ENCODE measurements around the gene BBS1.
A peak's percentile ranks its signal among the peaks of the same experiment; 100 is the strongest.
"Not testable (repeated sequence)": the region's sequence is repeated elsewhere in the genome, so short reads cannot be mapped to it uniquely, and the experiment has no call there.

Gene BBS1

DNA sequence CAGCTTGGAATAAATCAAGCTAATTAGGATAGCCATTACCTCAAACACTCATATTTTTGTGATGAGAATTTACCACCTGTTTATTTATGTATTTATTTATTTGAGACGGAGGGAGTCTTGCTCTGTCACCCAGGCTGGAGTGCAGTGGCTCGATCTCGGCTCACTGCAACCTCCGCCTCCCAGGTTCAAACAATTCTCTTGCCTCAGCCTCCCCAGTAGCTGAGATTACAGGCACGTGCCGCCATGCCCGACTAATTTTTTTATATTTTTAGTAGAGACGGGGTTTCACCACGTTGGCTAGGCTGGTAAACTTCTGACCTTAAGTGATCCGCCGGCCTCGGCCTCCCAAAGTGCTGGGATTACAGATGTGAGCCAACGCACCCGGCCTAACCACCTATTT, 34.5 kb downstream of the BBS1 start:
- CTCF ChIA-PET: interaction anchor here (1.0 to 1.8 kb wide), 6 partner anchors 15 to 281 kb away, joined by 3 to 5 read pairs (median 4); partner anchors contain the start of genes CCDC87, CCS and RBM4
- Histone ChIP-seq H3K27ac (ENCODE audit: insufficient read depth in 1 of 2, low read depth in 1 of 2, low read length in 2 of 2, poor library complexity in 1 of 2, severe bottlenecking in 2 of 2) (peak overlapping the region in 1 of 2 experiments; percentile 88), H3K36me3 (ENCODE audit: control insufficient read depth in 4 of 4, insufficient read depth in 4 of 4, low read length in 3 of 4) (peaks cover 2 to 25% (median 17%) of the 10 kb centered on the region in 4 experiments), H3K4me1 (ENCODE audit: control extremely low read depth in 1 of 4, control insufficient read depth in 4 of 4, insufficient read depth in 4 of 4, low read length in 3 of 4) (peaks cover 13 to 40% (median 31%) of the 10 kb centered on the region in 4 experiments), H3K4me3 (ENCODE audit: control insufficient read depth in 1 of 7, extremely low read depth in 1 of 7, insufficient read depth in 4 of 7, low read depth in 2 of 7, low read length in 6 of 7) (peak overlapping the region in 6 of 7 experiments; percentile 65 to 92 (median 79))
- DNase-seq; H3K27me3 ChIP-seq (replicated peaks in 2 of 5; ENCODE audit: control insufficient read depth in 4 of 5, insufficient read depth in 5 of 5, low read length in 4 of 5); H3K9me3 ChIP-seq (ENCODE audit: control extremely low read depth in 1 of 5, control insufficient read depth in 4 of 5, insufficient read depth in 2 of 5, low read depth in 1 of 5, low read length in 4 of 5): not testable (repeated sequence)
- POLR2A ChIA-PET: interaction anchor here (1.3 to 1.9 kb wide), 2 partner anchors 94 to 133 kb away, joined by 7 to 11 read pairs; partner anchors contain the start of genes RBM4 and RBM4B
- WGBS (ENCODE audit: insufficient coverage): 80% methylated on average over 14 of the region's 14 CpGs

DNA sequence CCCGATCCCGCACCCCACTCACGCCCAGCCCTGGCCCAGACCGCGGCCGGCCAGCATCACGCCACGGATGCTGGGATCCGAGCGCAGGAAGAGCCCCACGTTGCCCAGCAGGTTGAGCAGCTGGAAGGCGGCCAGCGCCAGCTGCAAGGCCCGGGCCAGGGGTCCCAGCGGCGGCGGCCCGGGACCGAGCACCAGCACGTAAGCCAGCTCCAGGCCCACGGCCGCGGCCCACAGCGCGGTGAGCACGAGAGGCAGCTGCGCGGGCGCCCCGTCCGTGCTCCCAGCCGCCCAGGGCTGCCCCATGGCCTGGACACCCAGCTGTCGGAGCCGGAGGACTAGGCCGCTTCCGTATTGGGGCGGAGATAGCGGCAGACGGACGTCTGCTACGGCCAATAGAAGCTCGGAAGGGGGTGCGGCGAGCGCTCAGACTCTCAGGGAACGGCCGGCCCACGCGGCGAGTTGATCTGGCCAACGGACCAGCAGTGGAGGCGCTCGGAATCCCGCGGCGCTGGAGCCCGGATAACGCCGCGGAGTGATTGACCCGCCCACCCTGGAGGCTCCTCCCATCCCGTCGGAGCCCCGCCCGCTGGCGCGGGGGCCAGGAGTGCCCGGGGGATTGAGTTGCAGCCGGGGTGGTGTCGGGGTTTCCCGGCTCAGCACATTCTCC, 35.4 kb downstream of the BBS1 start, which contains the start of gene ZDHHC24:
TSS of gene ZDHHC24 (minus strand) at position 348 of the 667 bp plus-strand sequence. CDS start at position 303, 45 bp downstream.
- peak; percentile 91 to 95 (median 95) for DNase-seq
- Histone ChIP-seq H3K27ac (ENCODE audit: insufficient read depth in 1 of 2, low read depth in 1 of 2, low read length in 2 of 2, poor library complexity in 1 of 2, severe bottlenecking in 2 of 2) (peak within 1 kb of the TSS; percentile 54 to 88), H3K4me1 (ENCODE audit: control extremely low read depth in 1 of 4, control insufficient read depth in 4 of 4, insufficient read depth in 4 of 4, low read length in 3 of 4) (peaks cover 13 to 40% (median 31%) of the 10 kb centered on the region in 4 experiments), H3K4me3 (ENCODE audit: control insufficient read depth in 1 of 7, extremely low read depth in 1 of 7, insufficient read depth in 4 of 7, low read depth in 2 of 7, low read length in 6 of 7) (peak within 1 kb of the TSS; percentile 51 to 92 (median 78)), H3K36me3 (ENCODE audit: control insufficient read depth in 4 of 4, insufficient read depth in 4 of 4, low read length in 3 of 4) (peaks cover under 1 to 21% (median 17%) of the 10 kb centered on the region in 4 experiments), H3K27me3 (replicated peaks in 2 of 5; ENCODE audit: control insufficient read depth in 4 of 5, insufficient read depth in 5 of 5, low read length in 4 of 5) (peaks cover 0 to 9% (median 0%) of the 10 kb centered on the region in 5 experiments), H3K9me3 (ENCODE audit: control extremely low read depth in 1 of 5, control insufficient read depth in 4 of 5, insufficient read depth in 2 of 5, low read depth in 1 of 5, low read length in 4 of 5) (no peaks in the 10 kb centered on the region)
- CTCF ChIA-PET: interaction anchor here (0.6 to 2.0 kb wide), 12 partner anchors 10 to 280 kb away, joined by 3 to 5 read pairs (median 4); partner anchors contain the start of genes CCDC87, CCS, CTSF and RBM4
- POLR2A ChIA-PET: interaction anchor here (1.0 to 1.9 kb wide), 5 partner anchors 66 to 132 kb away, joined by 3 to 11 read pairs (median 3); partner anchors contain the start of genes DPP3, RBM4 and RBM4B
- 0% methylated on average over 68 of the region's 71 CpGs for WGBS (ENCODE audit: insufficient coverage)

GRCh38 chr11:66546368-66546965, 36.0 kb downstream of the BBS1 start, which contains the start of gene ACTN3:
ACTN3 (plus strand) TSS chr11:66546903; CDS start chr11:66546938, 35 bp downstream.
- H3K27ac ChIP-seq (ENCODE audit: insufficient read depth in 1 of 2, low read depth in 1 of 2, low read length in 2 of 2, poor library complexity in 1 of 2, severe bottlenecking in 2 of 2): peak within 1 kb of the TSS; percentile 54 to 88
- POLR2A ChIA-PET: interaction anchor here (1.0 to 1.9 kb wide), 5 partner anchors 66 to 132 kb away, joined by 3 to 11 read pairs (median 3); partner anchors contain the start of genes DPP3, RBM4 and RBM4B
- H3K4me1 ChIP-seq (ENCODE audit: control extremely low read depth in 1 of 4, control insufficient read depth in 4 of 4, insufficient read depth in 4 of 4, low read length in 3 of 4): peaks cover 13 to 40% (median 31%) of the 10 kb centered on the region in 4 experiments
- H3K36me3 ChIP-seq (ENCODE audit: control insufficient read depth in 4 of 4, insufficient read depth in 4 of 4, low read length in 3 of 4): peaks cover 0 to 17% (median 15%) of the 10 kb centered on the region in 4 experiments
- whole genome bisulfite sequencing (ENCODE audit: insufficient coverage): 7% methylated on average over 21 of the region's 37 CpGs
- H3K9me3 ChIP-seq (ENCODE audit: control extremely low read depth in 1 of 5, control insufficient read depth in 4 of 5, insufficient read depth in 2 of 5, low read depth in 1 of 5, low read length in 4 of 5): no peaks in the 10 kb centered on the region
- peak within 1 kb of the TSS; percentile 51 to 92 (median 78) for H3K4me3 ChIP-seq (ENCODE audit: control insufficient read depth in 1 of 7, extremely low read depth in 1 of 7, insufficient read depth in 4 of 7, low read depth in 2 of 7, low read length in 6 of 7)
- H3K27me3 ChIP-seq (replicated peaks in 2 of 5; ENCODE audit: control insufficient read depth in 4 of 5, insufficient read depth in 5 of 5, low read length in 4 of 5): peaks cover 0 to 9% (median 0%) of the 10 kb centered on the region in 5 experiments
- no peak for DNase-seq
- CTCF ChIA-PET: interaction anchor here (0.9 to 2.0 kb wide), 7 partner anchors 9 to 166 kb away, joined by 3 to 5 read pairs (median 4); partner anchors contain the start of genes CCDC87, CCS and CTSF

DNA sequence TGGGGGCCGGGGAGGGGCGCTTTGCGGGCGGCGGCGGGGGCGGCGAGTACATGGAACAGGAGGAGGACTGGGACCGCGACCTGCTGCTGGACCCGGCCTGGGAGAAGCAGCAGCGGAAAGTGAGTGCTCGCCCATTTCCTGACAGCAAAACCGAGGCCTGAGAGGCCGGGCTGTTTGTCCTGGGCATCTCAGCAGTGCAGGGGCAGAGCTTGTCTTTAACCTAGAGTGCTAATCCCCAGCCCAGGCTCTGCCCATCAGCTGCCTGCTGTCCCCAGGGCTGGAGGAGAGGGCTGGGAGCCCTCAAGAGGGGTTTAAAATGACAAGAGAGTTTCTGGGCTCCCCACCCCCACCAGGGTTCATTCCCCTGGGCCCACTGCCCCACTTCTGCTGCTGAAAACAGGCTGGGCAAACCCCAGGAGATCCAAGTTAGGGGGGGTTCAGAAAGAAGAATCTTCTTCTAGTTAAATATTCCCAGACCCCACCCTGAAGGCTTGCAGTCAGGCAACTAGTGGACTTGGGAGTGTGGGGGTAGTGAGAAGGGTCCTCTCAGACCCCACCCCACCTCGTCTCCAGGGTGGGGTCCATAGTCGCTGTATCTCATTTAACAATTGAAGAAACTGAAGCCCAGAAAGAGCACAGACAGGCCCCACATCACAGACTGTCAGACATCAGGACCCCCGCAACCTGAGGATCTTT, 36.7 kb downstream of the BBS1 start:
- H3K9me3 ChIP-seq (ENCODE audit: control extremely low read depth in 1 of 5, control insufficient read depth in 4 of 5, insufficient read depth in 2 of 5, low read depth in 1 of 5, low read length in 4 of 5): no peaks in the 10 kb centered on the region
- ChIA-PET POLR2A (interaction anchor here (1.5 kb wide), 1 partner anchor 70 kb away, joined by 3 read pairs; no protein-coding TSS in a partner anchor), CTCF (interaction anchor here (0.7 to 2.0 kb wide), 2 partner anchors 22 to 90 kb away, joined by 3 to 5 read pairs; partner anchors contain the start of gene CTSF)
- peaks cover 0 to 11% (median 9%) of the 10 kb centered on the region in 4 experiments for H3K36me3 ChIP-seq (ENCODE audit: control insufficient read depth in 4 of 4, insufficient read depth in 4 of 4, low read length in 3 of 4)
- H3K27me3 ChIP-seq (replicated peaks in 2 of 5; ENCODE audit: control insufficient read depth in 4 of 5, insufficient read depth in 5 of 5, low read length in 4 of 5): peaks cover 0 to 9% (median 0%) of the 10 kb centered on the region in 5 experiments
- no peak for DNase-seq
- H3K4me1 ChIP-seq (ENCODE audit: control extremely low read depth in 1 of 4, control insufficient read depth in 4 of 4, insufficient read depth in 4 of 4, low read length in 3 of 4): peaks cover 13 to 40% (median 31%) of the 10 kb centered on the region in 4 experiments
- WGBS (ENCODE audit: insufficient coverage): 49% methylated on average over 16 of the region's 18 CpGs
- no peak overlapping the region for H3K27ac ChIP-seq (ENCODE audit: insufficient read depth in 1 of 2, low read depth in 1 of 2, low read length in 2 of 2, poor library complexity in 1 of 2, severe bottlenecking in 2 of 2)
- peak overlapping the region in 1 of 7 experiments; percentile 88 for H3K4me3 ChIP-seq (ENCODE audit: control insufficient read depth in 1 of 7, extremely low read depth in 1 of 7, insufficient read depth in 4 of 7, low read depth in 2 of 7, low read length in 6 of 7)

GRCh38 chr11:66547662-66548009, 37.2 kb downstream of the BBS1 start:
- H3K36me3 ChIP-seq (ENCODE audit: control insufficient read depth in 4 of 4, insufficient read depth in 4 of 4, low read length in 3 of 4): peaks cover 0 to 5% (median 4%) of the 10 kb centered on the region in 4 experiments
- ChIA-PET CTCF (interaction anchor here (0.7 kb wide), 1 partner anchor 90 kb away, joined by 3 read pairs; no protein-coding TSS in a partner anchor), POLR2A (no interaction called here)
- 68% methylated on average over 3 of the region's 5 CpGs for WGBS (ENCODE audit: insufficient coverage)
- DNase-seq: no peak
- H3K27ac ChIP-seq (ENCODE audit: insufficient read depth in 1 of 2, low read depth in 1 of 2, low read length in 2 of 2, poor library complexity in 1 of 2, severe bottlenecking in 2 of 2): no peak overlapping the region
- H3K27me3 ChIP-seq (replicated peaks in 2 of 5; ENCODE audit: control insufficient read depth in 4 of 5, insufficient read depth in 5 of 5, low read length in 4 of 5): peaks cover 0 to 9% (median 0%) of the 10 kb centered on the region in 5 experiments
- H3K4me1 ChIP-seq (ENCODE audit: control extremely low read depth in 1 of 4, control insufficient read depth in 4 of 4, insufficient read depth in 4 of 4, low read length in 3 of 4): peaks cover 13 to 34% (median 29%) of the 10 kb centered on the region in 4 experiments
- no peaks in the 10 kb centered on the region for H3K9me3 ChIP-seq (ENCODE audit: control extremely low read depth in 1 of 5, control insufficient read depth in 4 of 5, insufficient read depth in 2 of 5, low read depth in 1 of 5, low read length in 4 of 5)
- H3K4me3 ChIP-seq (ENCODE audit: control insufficient read depth in 1 of 7, extremely low read depth in 1 of 7, insufficient read depth in 4 of 7, low read depth in 2 of 7, low read length in 6 of 7): no peak overlapping the region

DNA sequence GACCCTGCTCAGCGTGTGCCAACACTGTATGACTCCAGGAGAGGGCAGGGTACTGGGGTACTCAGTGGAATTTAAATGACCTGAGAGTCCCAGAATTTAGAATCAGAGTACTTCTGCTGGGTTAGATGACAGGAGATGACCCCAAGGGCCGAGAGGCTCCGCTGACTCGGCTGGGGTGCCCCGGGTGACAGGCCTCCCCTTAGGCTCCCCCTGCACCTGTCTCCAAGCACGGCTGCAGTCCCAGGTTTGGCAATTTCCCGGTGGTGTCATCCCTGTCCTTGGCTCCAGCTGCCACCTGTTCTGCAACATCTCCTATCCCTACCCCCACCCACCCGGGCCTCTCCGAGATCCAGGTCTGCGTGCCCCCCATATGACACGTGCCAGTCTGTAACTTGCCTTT, 37.6 kb downstream of the BBS1 start:
- peaks cover 0 to 9% (median 0%) of the 10 kb centered on the region in 5 experiments for H3K27me3 ChIP-seq (replicated peaks in 2 of 5; ENCODE audit: control insufficient read depth in 4 of 5, insufficient read depth in 5 of 5, low read length in 4 of 5)
- CTCF ChIA-PET: interaction anchor here (0.7 kb wide), 1 partner anchor 90 kb away, joined by 3 read pairs; no protein-coding TSS in a partner anchor
- no peak overlapping the region for H3K27ac ChIP-seq (ENCODE audit: insufficient read depth in 1 of 2, low read depth in 1 of 2, low read length in 2 of 2, poor library complexity in 1 of 2, severe bottlenecking in 2 of 2)
- no peak for DNase-seq
- no peak overlapping the region for H3K4me3 ChIP-seq (ENCODE audit: control insufficient read depth in 1 of 7, extremely low read depth in 1 of 7, insufficient read depth in 4 of 7, low read depth in 2 of 7, low read length in 6 of 7)
- H3K4me1 ChIP-seq (ENCODE audit: control extremely low read depth in 1 of 4, control insufficient read depth in 4 of 4, insufficient read depth in 4 of 4, low read length in 3 of 4): peaks cover 13 to 30% (median 26%) of the 10 kb centered on the region in 4 experiments
- POLR2A ChIA-PET: no interaction called here
- no peaks in the 10 kb centered on the region for H3K9me3 ChIP-seq (ENCODE audit: control extremely low read depth in 1 of 5, control insufficient read depth in 4 of 5, insufficient read depth in 2 of 5, low read depth in 1 of 5, low read length in 4 of 5)
- WGBS (ENCODE audit: insufficient coverage): 82% methylated on average over 11 of the region's 11 CpGs
- peaks cover 0 to 1% (median under 1%) of the 10 kb centered on the region in 4 experiments for H3K36me3 ChIP-seq (ENCODE audit: control insufficient read depth in 4 of 4, insufficient read depth in 4 of 4, low read length in 3 of 4)
